Right lobe of liver (tissue), 6 donors: ENCODE data around the gene PLOD1. TPM values are rescaled to one million over a fixed set of nuclear protein-coding genes. Genes with fewer than 3 reads are reported as not detected.

Experiments
- ATAC-seq, 4 donors: fragments of 200-7000 bp; cut with Tn5 transposase; one replicate each; pipeline ENCODE4 v1.9.1; 2020; ENCODE audit warnings: mild to moderate bottlenecking in 4 of 4, moderate library complexity in 4 of 4
- DNase-seq, 3 donors: peaks; one replicate each; pipeline ENCODE4 v3.0.0-alpha.2; 2020
- H3K27ac ChIP-seq, 3 donors: fragments of 200-600 bp; one replicate each; pipeline ENCODE4 v1.8.0; 2022
- H3K27me3 ChIP-seq, 2 donors: fragments of 200-600 bp; one replicate each; pipeline ENCODE4 v1.8.0; 2022
- H3K36me3 ChIP-seq, 4 donors: fragments of 200-600 bp; sonication (generic) in 1 of 4; one replicate each; pipeline versions ENCODE4 v1.5.1 to v1.8.0; 2017 to 2022; ENCODE audit warnings: control low read depth in 1 of 4
- H3K4me1 ChIP-seq, 4 donors: fragments of 200-600 bp; sonication (generic) in 1 of 4; one replicate each; pipeline versions ENCODE4 v1.5.1 to v1.8.0; 2017 to 2022; ENCODE audit warnings: control low read depth in 1 of 4
- H3K4me3 ChIP-seq, 3 donors: fragments of 200-600 bp; one replicate each; pipeline ENCODE4 v1.8.0; 2022
- H3K9me3 ChIP-seq, 4 donors: fragments of 200-600 bp; sonication (generic) in 1 of 4; one replicate each; pipeline versions ENCODE4 v1.5.1 to v1.8.0; 2017 to 2022; ENCODE audit warnings: control low read depth in 1 of 4
- POLR2A ChIP-seq: fragments of 450-650 bp; IDR thresholded peaks from one replicate; pipeline ENCODE4 v1.6.1; 2017; ENCODE audit warnings: antibody characterized with exemption, mild to moderate bottlenecking
- WGBS: methylation state at CpG from one replicate; pipeline ENCODE4 v1.1.6; 2018; ENCODE audit warnings: low coverage, low lambda C conversion rate; ENCODE audit not compliant: insufficient coverage; ENCODE audit errors: missing lambda C conversion rate; 5-methylcytosine and 5-hydroxymethylcytosine counted together
- intact Hi-C, 2 donors: fragments of 100-400 bp; cut with DNase I; formaldehyde crosslinking; loops; one replicate each; pipeline versions ENCODE4 v1.11.2 to v1.14.1; 2022
- total RNA-seq, 6 experiments: library from RNA; depleted of rRNA in 2 of 6; stranded (reverse); fragments of >200 nt in 2 of 6; fragmentation: NEBNext Ultra II Directional in 3 of 6; extraction: Animal tissue kit (Norgen Biotek cat#: 25700) in 3 of 6; gene quantifications; one replicate each; pipeline versions ENCODE4 v1.1.0 to v1.2.4, GENCODE V29; 2016 to 2023
- TF ChIP-seq, protein P1 (sequence below), 4 donors: fragments of 200-600 bp in 3 of 4; fragments of 450-650 bp in 1 of 4; IDR thresholded peaks; one replicate each; pipeline versions ENCODE4 v1.5.1 to v1.8.0; 2016 to 2022; ENCODE audit warnings: antibody characterized with exemption in 4 of 4, mild to moderate bottlenecking in 2 of 4
- donor health status: DM: no; HTN: yes; CAD: no.
- donor health status: DM: no; HTN: no; CAD: no.
- donor health status: DM: no; HTN: no; CAD: no.
- donor health status: DM: no; HTN: yes; CAD: no.
- donor health status: DM: no; HTN: yes; CAD: no.

Gene PLOD1
- total RNA-seq, 6 experiments from 2014 or later: 70.2 to 119 (median 93.8) TPM

DNA sequence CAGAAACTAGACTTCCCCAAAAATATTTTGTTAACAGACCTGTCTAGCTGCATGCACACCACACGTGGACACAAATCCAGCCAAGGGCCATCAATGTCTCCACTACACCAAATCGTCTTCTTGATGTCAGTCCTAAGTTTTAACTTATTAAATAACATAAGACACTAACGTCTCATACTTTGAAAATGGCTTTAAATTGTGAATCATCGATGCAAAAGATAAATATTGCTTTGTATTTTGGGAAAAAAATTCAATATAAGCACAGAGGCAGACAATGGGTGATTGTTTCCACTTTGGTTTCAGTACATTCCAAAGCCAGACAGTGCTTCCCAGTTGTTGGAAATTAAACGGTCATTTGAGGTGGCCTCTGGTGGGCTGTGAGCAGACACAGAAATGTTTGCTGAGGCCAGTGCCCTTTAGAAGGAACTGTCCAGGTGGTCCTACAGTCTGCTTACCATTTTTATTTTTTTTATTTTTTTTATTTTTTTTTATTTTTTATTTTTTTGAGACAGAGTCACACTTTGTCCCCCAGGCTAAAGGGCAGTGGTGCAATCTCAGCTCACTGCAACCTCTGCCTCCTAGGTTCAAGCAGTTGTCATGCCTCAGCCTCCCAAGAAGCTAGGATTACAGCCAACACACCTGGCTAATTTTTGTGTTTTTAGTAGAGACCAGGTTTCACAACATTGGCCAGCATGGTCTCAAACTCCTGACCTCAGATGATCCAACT lies 6.5 kb upstream of the PLOD1 start:
- TF ChIP-seq, protein P1, sequence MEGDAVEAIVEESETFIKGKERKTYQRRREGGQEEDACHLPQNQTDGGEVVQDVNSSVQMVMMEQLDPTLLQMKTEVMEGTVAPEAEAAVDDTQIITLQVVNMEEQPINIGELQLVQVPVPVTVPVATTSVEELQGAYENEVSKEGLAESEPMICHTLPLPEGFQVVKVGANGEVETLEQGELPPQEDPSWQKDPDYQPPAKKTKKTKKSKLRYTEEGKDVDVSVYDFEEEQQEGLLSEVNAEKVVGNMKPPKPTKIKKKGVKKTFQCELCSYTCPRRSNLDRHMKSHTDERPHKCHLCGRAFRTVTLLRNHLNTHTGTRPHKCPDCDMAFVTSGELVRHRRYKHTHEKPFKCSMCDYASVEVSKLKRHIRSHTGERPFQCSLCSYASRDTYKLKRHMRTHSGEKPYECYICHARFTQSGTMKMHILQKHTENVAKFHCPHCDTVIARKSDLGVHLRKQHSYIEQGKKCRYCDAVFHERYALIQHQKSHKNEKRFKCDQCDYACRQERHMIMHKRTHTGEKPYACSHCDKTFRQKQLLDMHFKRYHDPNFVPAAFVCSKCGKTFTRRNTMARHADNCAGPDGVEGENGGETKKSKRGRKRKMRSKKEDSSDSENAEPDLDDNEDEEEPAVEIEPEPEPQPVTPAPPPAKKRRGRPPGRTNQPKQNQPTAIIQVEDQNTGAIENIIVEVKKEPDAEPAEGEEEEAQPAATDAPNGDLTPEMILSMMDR (IDR thresholded peaks at IDR 0.05): no peak
- TF ChIP-seq POLR2A: no peak
- ATAC-seq (peak; percentile 10 to 46 (median 27)), DNase-seq (peak in 1 of 3 donors; percentile 78)
- Histone ChIP-seq H3K27ac (peak overlapping the region; percentile 27 to 76 (median 75)), H3K27me3 (no peaks in the 10 kb centered on the region), H3K9me3 (no peaks in the 10 kb centered on the region), H3K4me1 (peaks cover 0 to 67% (median 30%) of the 10 kb centered on the region in 4 donors), H3K4me3 (no peak overlapping the region), H3K36me3 (peaks cover 0 to 4% (median 2%) of the 10 kb centered on the region in 4 donors)
- intact Hi-C loops: no loop called here
- WGBS: 15% methylated on average over 5 of the region's 5 CpGs

- H3K27ac ChIP-seq: peak overlapping the region; percentile 27 to 76 (median 41)
- intact Hi-C loops: no loop called here
- 0% methylated on average over 4 of the region's 5 CpGs for WGBS
Measured at GRCh38 chr1:11929849-11930248, 4.7 kb upstream of the PLOD1 start.

DNA sequence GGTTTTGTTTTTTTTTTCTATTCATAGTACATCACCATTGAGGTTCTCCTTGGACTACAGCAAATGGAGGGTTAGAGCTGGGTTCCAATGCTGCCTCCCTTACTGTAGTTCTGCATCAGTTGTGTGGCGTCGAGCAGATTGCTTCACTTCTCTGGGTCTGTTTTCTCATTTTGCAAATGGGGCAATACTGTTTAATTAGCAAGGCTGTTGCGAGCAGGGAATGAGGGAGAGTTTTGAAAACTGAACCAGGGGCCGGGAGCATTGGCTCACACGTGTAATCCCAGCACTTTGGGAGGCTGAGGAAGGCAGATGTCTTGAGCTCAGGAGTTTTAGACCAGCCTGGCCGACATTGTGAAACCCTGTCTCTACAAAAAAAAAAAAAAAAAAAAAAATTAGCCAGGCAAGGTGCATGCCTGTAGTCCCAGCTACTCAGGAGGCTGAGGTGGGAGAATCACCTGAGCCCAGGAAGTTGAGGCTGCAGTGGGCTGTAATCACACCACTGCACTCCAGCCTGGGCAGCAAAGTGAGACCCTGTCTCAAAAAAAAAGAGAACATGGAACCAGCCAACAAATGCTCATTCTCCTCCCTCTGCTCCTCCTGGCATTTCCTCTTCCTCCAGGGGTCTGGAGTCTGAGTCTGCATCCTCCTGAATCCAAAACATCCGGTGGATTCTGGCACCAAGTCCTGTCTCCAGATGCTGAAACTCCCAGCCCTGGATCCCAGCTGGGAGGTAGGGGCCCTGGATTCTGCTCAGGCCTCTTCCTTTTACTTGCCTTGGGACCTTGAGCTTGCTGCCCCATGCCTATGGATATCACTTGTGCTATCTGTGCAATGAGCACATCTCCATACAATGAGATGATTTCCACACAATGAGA lies 3.7 kb upstream of the PLOD1 start:
- Histone ChIP-seq H3K27me3 (no peaks in the 10 kb centered on the region), H3K4me3 (no peak overlapping the region), H3K27ac (peak overlapping the region; percentile 41 to 76 (median 41)), H3K4me1 (peaks cover 0 to 62% (median 22%) of the 10 kb centered on the region in 4 donors), H3K9me3 (no peaks in the 10 kb centered on the region), H3K36me3 (no peaks in the 10 kb centered on the region)
- 20% methylated on average over 6 of the region's 7 CpGs for WGBS
- TF ChIP-seq, protein P1 (IDR thresholded peaks at IDR 0.05): no peak
- no peak for TF ChIP-seq POLR2A
- intact Hi-C loops: no loop called here
- no peak for DNase-seq
- peak in 1 of 4 donors; percentile 1 for ATAC-seq

More at GRCh38 chr1:11929849-11930248, 4.7 kb upstream of the PLOD1 start:
- no peaks in the 10 kb centered on the region for H3K36me3 ChIP-seq
- no peaks in the 10 kb centered on the region for H3K27me3 ChIP-seq
- no peak for TF ChIP-seq POLR2A
- TF ChIP-seq, protein P1 (IDR thresholded peaks at IDR 0.05): no peak
- peak in 3 of 4 donors; percentile 16 to 25 (median 18) for ATAC-seq
- peak; percentile 76 to 89 (median 86) for DNase-seq
- H3K9me3 ChIP-seq: no peaks in the 10 kb centered on the region
- H3K4me3 ChIP-seq: no peak overlapping the region
- H3K4me1 ChIP-seq: peaks cover 0 to 57% (median 21%) of the 10 kb centered on the region in 4 donors

DNA sequence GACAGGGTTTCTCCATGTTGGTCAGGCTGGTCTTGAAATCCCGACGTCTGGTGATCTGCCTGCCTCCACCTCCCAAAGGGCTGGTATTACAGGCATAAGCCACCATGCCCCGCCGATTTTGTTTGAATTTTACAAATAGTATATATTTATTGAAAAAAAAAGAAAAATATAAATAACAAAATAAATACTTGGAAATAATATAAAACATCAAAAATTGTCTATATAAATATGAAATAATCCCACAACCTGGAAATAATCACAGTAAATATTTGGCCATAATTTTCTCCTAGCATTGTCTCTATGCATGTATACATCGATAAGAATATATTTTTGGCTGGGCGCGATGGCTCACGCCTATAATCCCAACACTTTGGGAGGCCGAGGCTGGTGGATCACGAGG lies 2.7 kb upstream of the PLOD1 start:
- Histone ChIP-seq H3K27ac (peak overlapping the region in 1 of 3 donors; percentile 41), H3K4me1 (peaks cover 0 to 63% (median 20%) of the 10 kb centered on the region in 4 donors), H3K9me3 (no peaks in the 10 kb centered on the region), H3K4me3 (no peak overlapping the region), H3K27me3 (no peaks in the 10 kb centered on the region), H3K36me3 (no peaks in the 10 kb centered on the region)
- no peak for ATAC-seq
- 88% methylated on average over 10 of the region's 10 CpGs for WGBS
- no peak for DNase-seq
- TF ChIP-seq, protein P1 (IDR thresholded peaks at IDR 0.05): no peak
- TF ChIP-seq POLR2A: no peak
- intact Hi-C loops: no loop called here
